ENCODE results near the gene S100A10.

The S100A10 gene

DNA sequence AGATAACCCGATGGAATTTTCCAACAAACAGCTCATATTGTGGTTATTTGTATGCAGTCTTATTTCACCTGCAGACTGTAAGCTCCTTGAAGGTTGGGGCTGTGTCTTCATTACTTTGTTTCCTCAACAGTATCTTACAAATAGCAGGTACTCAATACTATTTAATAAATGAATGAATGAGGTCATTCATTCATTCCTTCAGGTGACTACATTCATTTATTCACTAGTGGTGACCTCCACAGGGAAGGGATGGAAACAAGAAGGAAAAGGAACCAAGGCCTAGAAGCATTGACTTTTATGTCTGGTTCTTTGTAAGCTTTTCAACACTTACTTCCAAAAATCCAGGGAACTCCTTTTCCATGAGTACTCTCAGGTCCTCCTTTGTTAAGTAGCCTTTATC, 7.9 kb downstream of the S100A10 start:
- no peak for DNase-seq

GRCh38 chr1:151985270-151985669, 8.4 kb downstream of the S100A10 start:
- DNase-seq, result no peak

DNA sequence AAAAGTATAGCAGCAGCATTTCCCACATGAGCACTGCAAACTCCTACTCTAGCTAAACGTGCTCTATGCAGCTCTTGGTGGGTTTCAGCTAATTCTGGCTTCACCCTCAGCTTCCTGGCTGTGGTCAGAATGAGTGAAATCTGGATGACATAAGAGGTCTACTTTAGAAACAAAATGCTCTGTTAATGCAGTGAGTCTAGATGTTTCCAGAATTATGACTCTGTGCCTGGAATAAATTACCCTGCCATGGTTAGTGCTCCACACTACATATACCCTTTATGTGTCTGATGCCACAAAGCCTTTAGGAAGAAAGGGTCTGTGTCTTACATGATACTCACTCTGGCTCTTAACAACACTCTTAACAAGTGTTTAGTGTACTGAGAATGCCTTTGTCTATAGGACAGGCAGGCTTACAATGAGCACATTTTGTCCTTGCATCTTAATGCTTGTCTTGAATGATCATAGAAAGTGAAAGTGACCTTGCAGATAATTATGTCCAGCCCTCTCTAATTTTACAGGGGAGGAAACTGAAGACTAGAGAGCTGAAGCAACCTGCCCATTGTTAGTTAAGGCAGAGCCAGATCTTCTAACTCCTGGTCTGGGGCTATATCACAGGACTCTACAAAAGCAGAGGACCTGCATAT, 9.2 kb downstream of the S100A10 start:
- no peak for DNase-seq

DNA sequence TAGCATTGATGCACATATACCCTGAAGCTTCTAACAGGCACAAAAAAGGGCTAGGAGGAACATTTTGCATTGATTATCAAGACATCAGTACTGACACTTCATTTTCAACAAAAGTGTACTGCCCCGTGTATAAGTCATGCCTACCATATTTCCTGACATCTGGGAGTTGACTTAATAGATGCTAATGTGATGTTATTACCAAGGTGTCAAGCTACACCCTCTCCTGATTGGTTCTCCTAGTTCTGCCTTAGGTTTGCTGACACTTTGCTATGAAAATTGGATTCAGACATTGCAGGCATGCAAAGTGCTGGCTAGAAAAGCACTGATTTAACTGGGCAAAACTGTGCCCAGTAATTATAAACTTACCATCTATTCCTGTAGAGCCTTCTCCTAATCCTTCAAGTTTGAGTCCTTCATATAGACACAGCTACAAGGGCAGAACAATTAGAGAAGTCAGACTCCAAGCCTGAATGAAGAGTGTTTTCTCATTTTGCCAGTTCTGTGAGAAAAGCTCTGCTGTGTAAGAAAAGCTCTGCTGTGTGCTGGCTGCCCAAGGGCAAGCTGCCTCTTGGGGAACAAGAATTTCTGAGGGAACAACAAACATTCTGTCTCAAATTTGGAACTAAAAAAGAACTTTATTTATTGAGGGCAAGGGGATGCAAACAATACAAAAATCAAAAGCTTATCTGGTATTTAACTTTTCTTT, 11.2 kb downstream of the S100A10 start:
- no peak for DNase-seq

DNA sequence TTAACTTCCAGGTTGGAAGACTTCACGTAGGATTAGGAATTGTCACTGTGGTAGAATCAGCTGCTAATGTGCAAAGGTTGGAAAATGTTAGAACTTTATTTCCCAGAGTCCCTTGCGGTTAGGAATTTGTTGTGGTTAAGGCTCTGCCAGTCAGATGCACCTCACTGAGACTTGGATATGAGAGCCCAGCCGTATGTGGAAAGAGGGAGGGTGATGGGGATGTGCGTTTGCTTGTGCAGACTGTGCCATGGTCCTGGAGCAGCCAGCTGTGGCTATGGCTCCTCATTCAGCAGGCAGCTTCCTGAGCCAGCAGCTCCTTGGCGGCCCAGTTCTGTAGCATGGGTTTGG, 12.5 kb downstream of the S100A10 start:
- peak; percentile 40 for DNase-seq

- peak; percentile 88 for DNase-seq
Measured at GRCh38 chr1:151980287-151981177, 13.1 kb downstream of the S100A10 start.

GRCh38 chr1:151978922-151979321, 14.7 kb downstream of the S100A10 start:
- no peak for DNase-seq

GRCh38 chr1:151977662-151978230, 15.9 kb downstream of the S100A10 start:
- DNase-seq, result no peak

DNA sequence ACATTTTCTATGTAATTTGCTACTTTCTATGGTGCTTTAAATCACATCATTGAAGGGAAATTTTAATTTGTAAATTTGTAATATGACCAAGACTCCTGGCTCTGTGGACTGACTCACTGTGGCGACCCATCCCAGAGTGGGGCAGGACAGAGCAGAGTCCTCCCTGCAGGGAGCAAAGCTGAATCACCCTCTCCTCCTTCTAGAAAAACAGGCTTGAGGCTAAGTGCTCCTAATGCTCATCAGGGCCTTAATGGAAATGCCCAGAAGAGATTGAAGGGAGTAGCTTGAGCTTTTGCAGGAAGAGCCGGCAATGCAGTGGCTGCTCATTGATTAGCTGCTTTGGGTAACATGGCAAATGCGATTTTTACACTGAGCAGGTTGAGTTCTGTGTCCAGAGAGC, 16.8 kb downstream of the S100A10 start:
- DNase-seq, result no peak

DNA sequence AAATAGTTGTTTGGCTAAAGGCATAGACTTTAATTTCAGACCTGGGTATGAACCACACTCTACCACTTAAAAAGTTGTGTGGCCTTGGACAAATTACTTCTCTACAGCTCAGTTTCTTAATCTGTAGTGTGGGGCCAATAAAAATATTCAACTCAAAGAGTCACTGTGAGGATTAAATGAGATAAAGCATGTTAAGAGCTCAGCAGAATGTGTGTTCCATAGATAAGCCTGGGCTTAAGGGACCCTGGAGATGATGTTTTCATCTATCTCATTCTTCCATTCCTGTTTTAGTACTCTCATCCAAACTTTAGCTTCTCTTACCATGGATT, 17.7 kb downstream of the S100A10 start:
- no peak for DNase-seq

DNA sequence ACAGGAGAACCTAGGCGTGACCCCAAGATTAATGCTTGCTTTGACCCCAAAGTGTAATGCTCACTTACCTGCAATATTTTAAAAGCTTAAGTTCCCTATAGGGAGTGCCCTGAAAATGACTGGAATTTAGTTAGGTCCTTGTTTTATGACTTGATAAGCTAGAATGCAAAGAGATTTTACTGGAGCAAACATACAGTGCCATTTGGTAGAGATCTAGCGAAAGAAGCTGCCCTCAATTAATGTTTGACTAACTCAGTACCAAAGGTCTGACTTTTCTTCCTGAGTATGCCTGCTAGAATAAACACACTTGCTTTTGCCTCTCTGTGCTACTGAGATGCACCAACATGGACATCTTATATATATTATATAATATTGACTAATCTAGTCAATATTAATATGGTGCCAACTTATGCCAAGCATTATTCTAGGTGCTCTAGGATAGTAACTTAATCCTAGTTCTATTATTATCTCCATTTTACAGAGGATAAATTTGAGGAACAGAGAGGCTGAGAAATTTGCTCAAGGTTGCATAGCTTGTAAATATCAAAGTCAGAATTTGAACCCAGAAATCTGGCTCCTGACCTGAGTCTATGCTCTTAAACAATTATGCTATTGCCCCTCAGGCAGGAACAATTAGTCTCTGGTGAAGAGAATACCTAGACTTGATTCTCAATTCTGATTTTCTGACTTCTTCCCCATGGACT, 18.2 kb downstream of the S100A10 start:
- no peak for DNase-seq

GRCh38 chr1:151972542-151973248, 21.0 kb downstream of the S100A10 start:
- DNase-seq, result no peak

GRCh38 chr1:151970626-151971025, 23.0 kb downstream of the S100A10 start:
- DNase-seq, result no peak

DNA sequence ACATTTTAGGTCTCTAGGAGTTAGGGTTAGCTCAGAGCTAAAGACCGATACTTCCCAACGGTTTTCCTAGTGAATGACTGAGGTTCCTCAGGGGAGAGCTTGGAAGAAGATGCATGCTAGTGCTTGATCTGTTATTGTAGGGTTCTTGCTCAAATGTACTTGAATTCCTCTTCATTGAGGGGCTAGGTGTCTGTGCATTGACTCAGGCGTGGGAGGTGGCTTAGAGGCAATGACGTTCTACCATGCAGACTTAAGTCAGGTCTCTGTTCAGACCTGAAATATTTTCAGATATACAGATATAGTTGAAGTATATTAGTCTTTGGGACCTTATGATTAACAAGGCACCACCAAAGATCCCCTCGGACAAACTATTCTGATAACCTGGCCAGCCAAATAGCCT, 23.5 kb downstream of the S100A10 start:
- no peak for DNase-seq

DNA sequence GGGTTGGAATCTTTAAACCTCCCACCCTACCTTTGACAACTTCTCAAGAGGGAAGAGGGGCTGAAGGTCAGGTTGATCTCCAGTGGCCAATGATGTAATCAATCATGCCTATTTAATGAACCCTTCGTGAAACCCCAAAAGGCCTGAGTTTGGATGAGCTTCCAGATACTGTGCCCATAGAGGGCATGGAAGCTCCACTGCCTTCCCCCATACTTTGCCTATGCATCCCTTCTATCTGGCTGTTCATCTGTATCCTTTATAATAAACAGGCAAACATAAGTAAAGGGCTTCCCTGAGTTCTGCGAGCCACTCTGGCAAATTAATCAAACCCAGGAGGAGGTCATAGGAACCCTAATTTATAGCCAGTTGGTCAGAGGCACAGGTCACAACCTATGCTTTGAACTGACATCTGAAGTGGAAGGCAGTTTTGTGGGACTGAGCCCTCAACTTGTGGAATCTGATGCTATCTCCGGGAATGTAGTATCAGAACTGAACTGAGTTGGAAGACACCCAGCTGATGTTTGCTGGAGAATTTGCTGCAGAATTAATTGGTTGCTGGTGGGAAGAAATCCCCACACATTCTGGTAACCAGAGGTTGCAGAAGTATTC, 24.8 kb downstream of the S100A10 start:
- no peak for DNase-seq

- no peak for DNase-seq
Measured at GRCh38 chr1:151968058-151968457, 25.6 kb downstream of the S100A10 start.

GRCh38 chr1:151967091-151967490, 26.6 kb downstream of the S100A10 start:
- no peak for DNase-seq

GRCh38 chr1:151966061-151966460, 27.6 kb downstream of the S100A10 start:
- no peak for DNase-seq

DNA sequence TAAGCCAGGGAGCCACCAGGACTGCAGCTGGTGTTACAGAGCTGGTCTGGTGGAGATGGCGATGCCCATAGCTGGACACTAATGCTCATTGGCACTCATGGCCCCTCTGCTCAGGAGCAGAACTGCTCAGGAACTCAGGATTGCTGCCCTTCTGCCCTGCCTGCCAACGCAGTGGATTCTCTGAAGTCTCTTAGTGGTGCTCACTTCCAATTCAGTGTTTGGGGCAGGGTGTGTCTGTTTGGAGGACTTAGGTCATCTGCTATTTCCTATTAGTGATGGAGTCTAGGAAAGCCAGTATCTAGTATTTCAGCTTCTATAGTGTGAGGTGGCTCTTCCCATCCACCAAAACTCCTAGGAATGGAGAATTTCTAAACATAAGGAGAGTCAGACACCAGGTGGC, 29.1 kb downstream of the S100A10 start:
- DNase-seq, result no peak

DNA sequence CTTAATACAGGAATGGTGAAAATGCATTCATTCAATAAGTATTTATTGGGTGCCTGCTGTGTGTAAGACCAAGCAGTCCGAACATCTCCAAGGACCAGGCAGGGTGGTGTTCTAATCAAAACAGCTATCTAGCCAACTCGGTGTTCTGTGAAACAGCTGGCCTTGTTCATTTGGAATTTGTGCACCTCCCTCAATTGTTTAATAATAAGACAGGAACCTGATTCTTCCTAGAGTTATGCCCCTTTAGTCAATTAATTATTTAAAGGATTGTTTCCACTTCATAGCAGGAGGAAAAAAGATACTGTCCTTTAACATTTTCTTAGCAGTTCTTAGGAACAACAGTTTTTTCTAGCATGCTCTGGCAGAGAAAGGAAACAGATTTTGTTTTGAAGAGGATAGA, 30.4 kb downstream of the S100A10 start:
- no peak for DNase-seq

GRCh38 chr1:151961833-151962232, 31.8 kb downstream of the S100A10 start:
- DNase-seq, result no peak

Measured in left hindlimb (tissue), 1 donor.